ENCODE measurements around the gene ASB1. TPM values are rescaled to one million over a fixed set of nuclear protein-coding genes. Genes with fewer than 3 reads are reported as not detected.

Gene ASB1
- total and polyA plus RNA-seq, 2 of the 13 experiments (the other 11 are each of a cell fraction or from before 2014, with no cell fraction given): 48.6 to 49.2 TPM

DNA sequence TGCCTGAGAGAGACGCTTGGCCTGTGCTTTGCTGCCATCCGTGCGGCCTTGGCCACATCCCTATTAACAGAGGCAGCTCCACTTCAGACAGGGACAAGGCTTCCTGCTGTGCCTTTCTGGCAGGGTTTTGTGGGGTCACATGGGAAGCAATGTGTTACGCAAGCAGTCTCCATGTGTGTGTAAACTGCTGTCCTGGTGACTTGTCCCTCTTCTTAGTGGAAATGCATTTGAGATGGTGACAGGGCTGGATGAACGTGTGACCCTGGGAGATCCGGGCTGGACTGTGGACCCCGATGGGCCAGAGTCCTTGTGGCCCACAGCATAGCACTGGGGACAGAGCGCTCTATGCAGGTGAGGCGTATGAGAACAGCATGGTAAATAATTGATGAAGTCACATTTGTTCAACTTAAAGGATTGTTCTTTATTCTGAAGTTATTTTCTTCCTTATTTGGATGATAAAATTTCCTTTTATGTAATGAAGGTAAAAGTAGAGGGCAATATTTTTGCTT lies 23.2 kb downstream of the ASB1 start (continued):
- peak; percentile 78; the same call in 1 of the 2 replicates for TF ChIP-seq TIGD3 (CRISPR knock-in tag; IDR thresholded peaks at IDR 0.05; ENCODE audit: borderline replicate concordance)
- peak; percentile 68; the same call in 1 of the 2 replicates for TF ChIP-seq GMEB1 (CRISPR knock-in tag; IDR thresholded peaks at IDR 0.05; ENCODE audit: borderline replicate concordance)
- no peak for TF ChIP-seq EZH2 (conservative IDR thresholded peaks at IDR 0.05; ENCODE audit: low read depth, low read length)
- peak; percentile 87; the same call in 1 of the 2 replicates for TF ChIP-seq KAT7 (CRISPR knock-in tag; IDR thresholded peaks at IDR 0.05; ENCODE audit: borderline replicate concordance)
- TF ChIP-seq ZNF101 (CRISPR knock-in tag; IDR thresholded peaks at IDR 0.05; ENCODE audit: borderline replicate concordance, low read depth): no peak
- no peak for TF ChIP-seq MAFG (CRISPR knock-in tag; IDR thresholded peaks at IDR 0.05)
- TF ChIP-seq, protein P1, sequence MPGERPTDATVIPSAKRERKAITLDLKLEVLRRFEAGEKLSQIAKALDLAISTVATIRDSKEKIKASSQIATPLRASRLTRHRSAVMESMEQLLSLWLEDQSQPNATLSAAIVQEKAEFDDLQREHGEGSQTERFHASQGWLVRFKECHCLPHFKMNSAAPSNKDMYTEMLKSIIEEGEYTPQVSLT (CRISPR knock-in tag; IDR thresholded peaks at IDR 0.05; ENCODE audit: borderline replicate concordance, low read depth): no peak
- TF ChIP-seq PAWR (CRISPR knock-in tag; IDR thresholded peaks at IDR 0.05; ENCODE audit: borderline replicate concordance): no peak
- TF ChIP-seq BCL6 (CRISPR knock-in tag; IDR thresholded peaks at IDR 0.05): peak; percentile 90
- TF ChIP-seq ZNF296 (CRISPR knock-in tag; conservative IDR thresholded peaks at IDR 0.05): no peak
- TF ChIP-seq SIX1 (CRISPR knock-in tag; IDR thresholded peaks at IDR 0.05; ENCODE audit: borderline replicate concordance): peak; percentile 69; the same call in 1 of the 2 replicates
- TF ChIP-seq ISX (CRISPR knock-in tag; conservative IDR thresholded peaks at IDR 0.05): no peak
- no peak for TF ChIP-seq NFE2 (CRISPR knock-in tag; IDR thresholded peaks at IDR 0.05)
- TF ChIP-seq, protein P2, sequence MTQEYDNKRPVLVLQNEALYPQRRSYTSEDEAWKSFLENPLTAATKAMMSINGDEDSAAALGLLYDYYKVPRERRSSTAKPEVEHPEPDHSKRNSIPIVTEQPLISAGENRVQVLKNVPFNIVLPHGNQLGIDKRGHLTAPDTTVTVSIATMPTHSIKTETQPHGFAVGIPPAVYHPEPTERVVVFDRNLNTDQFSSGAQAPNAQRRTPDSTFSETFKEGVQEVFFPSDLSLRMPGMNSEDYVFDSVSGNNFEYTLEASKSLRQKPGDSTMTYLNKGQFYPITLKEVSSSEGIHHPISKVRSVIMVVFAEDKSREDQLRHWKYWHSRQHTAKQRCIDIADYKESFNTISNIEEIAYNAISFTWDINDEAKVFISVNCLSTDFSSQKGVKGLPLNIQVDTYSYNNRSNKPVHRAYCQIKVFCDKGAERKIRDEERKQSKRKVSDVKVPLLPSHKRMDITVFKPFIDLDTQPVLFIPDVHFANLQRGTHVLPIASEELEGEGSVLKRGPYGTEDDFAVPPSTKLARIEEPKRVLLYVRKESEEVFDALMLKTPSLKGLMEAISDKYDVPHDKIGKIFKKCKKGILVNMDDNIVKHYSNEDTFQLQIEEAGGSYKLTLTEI (CRISPR knock-in tag; conservative IDR thresholded peaks at IDR 0.05): no peak
- no peak for TF ChIP-seq ZNF720 (CRISPR knock-in tag; IDR thresholded peaks at IDR 0.05)
- TF ChIP-seq SNRNP70 (IDR thresholded peaks at IDR 0.05; ENCODE audit: low read depth, low read length): no peak
- TF ChIP-seq HOXA5 (CRISPR knock-in tag; IDR thresholded peaks at IDR 0.05): peak; percentile 96
- TF ChIP-seq ARHGAP35 (CRISPR knock-in tag; IDR thresholded peaks at IDR 0.05; ENCODE audit: borderline replicate concordance): no peak; the same call in 1 of the 2 replicates
- TF ChIP-seq ZMAT5 (CRISPR knock-in tag; IDR thresholded peaks at IDR 0.05; ENCODE audit: borderline replicate concordance, low read depth): no peak
- TF ChIP-seq ZNF792 (CRISPR knock-in tag; IDR thresholded peaks at IDR 0.05): peak; percentile 99
- TF ChIP-seq U2AF2 (IDR thresholded peaks at IDR 0.05; ENCODE audit: low read depth, low read length): no peak
- TF ChIP-seq CREB3 (CRISPR knock-in tag; IDR thresholded peaks at IDR 0.05): no peak
- TF ChIP-seq ONECUT2 (CRISPR knock-in tag; IDR thresholded peaks at IDR 0.05): no peak; the same call in 1 of the 2 replicates

All from HepG2 (cell line).